Esophagus mucosa (tissue), 1 donor: Measurements from ENCODE around the gene UBE2D2. TPM values are rescaled to one million over a fixed set of nuclear protein-coding genes. Genes with fewer than 3 reads are reported as not detected.

Experiments
- total RNA-seq: library from RNA; stranded (reverse); gene quantifications from one replicate; pipeline ENCODE4 v1.2.4, GENCODE V29; 2023
- donor health status: DM: yes; HTN: yes; CAD: no.

Gene UBE2D2
- total RNA-seq, 1 donor from 2014 or later: 119 TPM

Other genes with a start within 250 kb of the UBE2D2 start
- 38.1 TPM for gene PAIP2, start 219.5 kb upstream of the UBE2D2 start, total RNA-seq
- 0.28 TPM for gene SLC23A1, start 178.0 kb upstream of the UBE2D2 start, total RNA-seq
- gene MZB1, start 171.4 kb upstream of the UBE2D2 start, total RNA-seq: 3.3 TPM
- gene PROB1, start 166.2 kb upstream of the UBE2D2 start, total RNA-seq: 1.9 TPM
- gene SPATA24, start 157.2 kb upstream of the UBE2D2 start, total RNA-seq: 3.7 TPM
- gene DNAJC18, start 121.8 kb upstream of the UBE2D2 start, total RNA-seq: 2.2 TPM
- gene ECSCR, start 98.6 kb upstream of the UBE2D2 start, total RNA-seq: 5.0 TPM
- gene SMIM33, start 90.3 kb upstream of the UBE2D2 start, total RNA-seq: not detected
- 45.5 TPM for gene STING1, start 78.6 kb upstream of the UBE2D2 start, total RNA-seq
- 22.6 TPM for gene CXXC5, start 87.0 kb downstream of the UBE2D2 start, total RNA-seq
- gene PSD2, start 234.5 kb downstream of the UBE2D2 start, total RNA-seq: not detected